Osteoblast (primary cell): Measurements from ENCODE around the gene UBE4A. TPM values are rescaled to one million over a fixed set of nuclear protein-coding genes. Genes with fewer than 3 reads are reported as not detected.

ENCODE experiments used
- DNase-seq: peaks from one replicate; pipeline ENCODE4 v3.0.0; 2011; ENCODE audit warnings: low spot score, mixed read lengths; ENCODE audit not compliant: insufficient read length; ENCODE audit errors: missing footprints
- H2AFZ ChIP-seq: 2 replicates; pipeline ENCODE4 v1.6.0; 2011; ENCODE audit warnings: mild to moderate bottlenecking, low read length
- H3K27ac ChIP-seq: 2 replicates; pipeline ENCODE4 v1.5.1; 2011; ENCODE audit warnings: mild to moderate bottlenecking, low read depth, low read length, moderate library complexity
- H3K27me3 ChIP-seq: 2 replicates; pipeline ENCODE4 v1.6.0; 2012; ENCODE audit warnings: mild to moderate bottlenecking, control low read depth, inconsistent platforms, low read length, moderate library complexity; ENCODE audit not compliant: insufficient read depth
- H3K36me3 ChIP-seq: 2 replicates; pipeline ENCODE4 v1.5.1; 2011; ENCODE audit warnings: mild to moderate bottlenecking, low read length, control low read depth, moderate library complexity; ENCODE audit not compliant: insufficient read depth
- H3K4me1 ChIP-seq: 2 replicates; pipeline ENCODE4 v1.5.1; 2011; ENCODE audit warnings: mild to moderate bottlenecking, low read length, control low read depth, moderate library complexity; ENCODE audit not compliant: insufficient read depth
- H3K4me2 ChIP-seq: 2 replicates; pipeline ENCODE4 v1.6.0; 2011; ENCODE audit warnings: mild to moderate bottlenecking, low read length; ENCODE audit not compliant: insufficient read depth
- H3K4me3 ChIP-seq: fragments of 200-600 bp; sonication (generic); 3 replicates; pipeline ENCODE4 v1.5.1; 2012; ENCODE audit warnings: mild to moderate bottlenecking, low read length, inconsistent platforms; ENCODE audit not compliant: insufficient read depth
- H3K79me2 ChIP-seq: 2 replicates; pipeline ENCODE4 v1.6.0; 2012; ENCODE audit warnings: mild to moderate bottlenecking, low read length, control low read depth, inconsistent platforms; ENCODE audit not compliant: insufficient read depth
- H3K9me3 ChIP-seq: 2 replicates; pipeline ENCODE4 v1.5.1; 2011; ENCODE audit warnings: low read depth, low read length, control low read depth
- H4K20me1 ChIP-seq: 2 replicates; pipeline ENCODE4 v1.6.0; 2012; ENCODE audit warnings: mild to moderate bottlenecking, low read length, control low read depth; ENCODE audit not compliant: insufficient read depth
- CTCF ChIP-seq: IDR thresholded peaks from 2 replicates; pipeline ENCODE4 v1.5.1; 2011; ENCODE audit warnings: mild to moderate bottlenecking, low read depth, low read length, moderate library complexity; ENCODE audit errors: extremely low read depth
- total RNA-seq: library from RNA; depleted of rRNA; stranded (reverse); fragments of >200 nt; gene quantifications from 2 replicates; pipeline ENCODE4 v1.2.3, GENCODE V29; 2012

UBE4A gene
- total RNA-seq, 1 donor, result 63.0 TPM

- Histone ChIP-seq H3K36me3 (peaks cover 81% of the 10 kb centered on the region), H3K4me2 (no peak overlapping the region), H3K4me3 (no peak overlapping the region), H3K79me2 (no peaks in the 10 kb centered on the region), H2AFZ (no peak overlapping the region), H3K27ac (no peak overlapping the region), H3K9me3 (no peaks in the 10 kb centered on the region), H3K4me1 (no peaks in the 10 kb centered on the region), H3K27me3 (no peaks in the 10 kb centered on the region), H4K20me1 (no peaks in the 10 kb centered on the region)
- TF ChIP-seq CTCF, result no peak
- no peak for DNase-seq
Observed at GRCh38 chr11:118380571-118380970, 21.2 kb downstream of the UBE4A start.

GRCh38 chr11:118382954-118383353 lies 23.6 kb downstream of the UBE4A start:
- DNase-seq, result no peak
- no peak overlapping the region for H3K4me3 ChIP-seq
- H3K27me3 ChIP-seq, result no peaks in the 10 kb centered on the region
- H3K4me2 ChIP-seq, result no peak overlapping the region
- H3K9me3 ChIP-seq, result no peaks in the 10 kb centered on the region
- no peak overlapping the region for H3K27ac ChIP-seq
- no peaks in the 10 kb centered on the region for H4K20me1 ChIP-seq
- H3K79me2 ChIP-seq, result no peaks in the 10 kb centered on the region
- no peak for TF ChIP-seq CTCF
- H2AFZ ChIP-seq, result no peak overlapping the region
- no peaks in the 10 kb centered on the region for H3K4me1 ChIP-seq
- H3K36me3 ChIP-seq, result peaks cover 96% of the 10 kb centered on the region

GRCh38 chr11:118383657-118384056 lies 24.3 kb downstream of the UBE4A start:
- TF ChIP-seq CTCF, result no peak
- Histone ChIP-seq H3K4me3 (no peak overlapping the region), H4K20me1 (no peaks in the 10 kb centered on the region), H3K27ac (no peak overlapping the region), H3K27me3 (no peaks in the 10 kb centered on the region), H3K4me2 (no peak overlapping the region), H3K79me2 (no peaks in the 10 kb centered on the region), H2AFZ (no peak overlapping the region), H3K4me1 (no peaks in the 10 kb centered on the region), H3K36me3 (peaks cover 91% of the 10 kb centered on the region), H3K9me3 (no peaks in the 10 kb centered on the region)
- DNase-seq, result no peak

- peaks cover 53% of the 10 kb centered on the region for H3K36me3 ChIP-seq
- no peaks in the 10 kb centered on the region for H3K79me2 ChIP-seq
- H3K4me2 ChIP-seq, result no peak overlapping the region
- DNase-seq, result no peak
- no peak overlapping the region for H3K27ac ChIP-seq
- H3K4me1 ChIP-seq, result peaks cover 4% of the 10 kb centered on the region
- H4K20me1 ChIP-seq, result no peaks in the 10 kb centered on the region
- no peaks in the 10 kb centered on the region for H3K9me3 ChIP-seq
- no peak for TF ChIP-seq CTCF
- H3K4me3 ChIP-seq, result no peak overlapping the region
- H2AFZ ChIP-seq, result no peak overlapping the region
- no peaks in the 10 kb centered on the region for H3K27me3 ChIP-seq
Observed at GRCh38 chr11:118396097-118396501, 36.7 kb downstream of the UBE4A start.
